DMS153 (cell line): ENCODE measurements around the gene HSPA1L.

Experiments used
- DNase-seq: peaks from one replicate; lab custom pipeline; 2025; lab: John Stamatoyannopoulos, UW

The HSPA1L gene

DNA sequence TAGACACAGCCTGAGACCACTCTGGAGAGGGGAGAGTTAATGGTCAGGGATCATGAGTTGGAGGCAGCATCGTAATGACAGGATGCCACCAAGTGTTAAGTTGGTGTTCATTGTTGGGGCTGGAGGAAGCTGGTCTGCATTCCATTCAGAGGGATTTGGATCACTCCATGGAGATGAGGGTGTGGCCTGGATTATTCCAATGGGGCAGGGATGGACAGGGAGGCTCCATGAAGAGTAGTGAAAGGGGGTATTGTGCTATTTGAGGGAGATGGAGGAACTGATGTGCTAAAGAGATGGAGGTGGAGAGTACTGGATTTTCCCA is 51.5 kb downstream of the HSPA1L start:
- no peak for DNase-seq

DNA sequence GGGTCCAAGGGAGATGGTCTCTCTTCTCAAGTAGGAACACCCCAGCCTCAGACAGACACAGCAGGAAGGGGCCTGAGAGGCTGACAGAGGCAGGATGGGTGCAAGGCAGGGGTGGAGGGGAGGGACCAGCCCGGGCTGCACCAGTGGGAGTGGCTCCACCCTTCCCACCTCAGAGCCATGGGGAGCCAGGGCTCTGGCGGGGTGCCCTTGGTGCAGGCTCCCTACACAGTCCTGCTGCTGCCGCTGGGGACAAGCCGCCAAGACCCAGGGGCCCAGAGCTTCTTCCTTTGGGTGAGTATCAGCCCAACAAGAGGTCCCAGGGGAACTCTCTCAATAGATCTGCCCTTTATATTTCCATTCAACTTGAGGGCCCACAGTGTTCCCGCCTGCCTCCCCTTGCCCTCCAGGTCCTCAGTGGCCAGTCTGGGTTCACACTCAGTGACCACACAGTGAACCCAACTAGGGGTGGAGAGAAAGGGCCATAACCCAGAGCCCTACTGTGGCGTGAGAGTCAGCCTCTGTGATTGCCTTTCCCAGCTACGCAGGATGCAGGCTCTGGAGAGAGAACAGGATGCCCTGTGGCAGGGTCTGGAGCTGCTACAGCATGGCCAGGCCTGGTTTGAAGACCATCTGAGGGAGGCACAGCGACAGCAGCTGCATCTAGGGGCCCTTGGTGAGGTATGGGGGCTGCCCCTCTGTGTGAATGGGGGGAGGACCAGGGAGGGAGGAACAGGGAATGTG is 52.0 kb downstream of the HSPA1L start:
- DNase-seq: no peak

- no peak for DNase-seq
Observed at GRCh38 chr6:31762356-31762755, 52.7 kb downstream of the HSPA1L start, which contains the start of gene SAPCD1. SAPCD1 (plus strand) TSS chr6:31762656; CDS start chr6:31763055, 399 bp downstream.

- DNase-seq: no peak
Observed at GRCh38 chr6:31761343-31761742, 53.7 kb downstream of the HSPA1L start.

GRCh38 chr6:31760790-31761189 is 54.3 kb downstream of the HSPA1L start:
- DNase-seq: no peak
